Measurements from ENCODE around the gene PRPF6. TPM values are rescaled to one million over a fixed set of nuclear protein-coding genes. Genes with fewer than 3 reads are reported as not detected.

The PRPF6 gene
- total RNA-seq, 1 experiment from 2014 or later, result 181 TPM

- H3K4me1 Mint-ChIP-seq (ENCODE audit: low read depth, unreplicated experiment), result peaks cover 7% of the 10 kb centered on the region
- H3K27ac Mint-ChIP-seq (ENCODE audit: unreplicated experiment), result no peak overlapping the region
- Histone ChIP-seq H3K4me1 (peaks cover 14% of the 10 kb centered on the region), H3K36me3 (ENCODE audit: control insufficient read depth, insufficient read depth, low read length) (no peaks in the 10 kb centered on the region), H3K9me3 (no peaks in the 10 kb centered on the region), H3K27me3 (replicated peaks; ENCODE audit: control insufficient read depth, insufficient read depth, low read length) (no peaks in the 10 kb centered on the region), H3K4me3 (ENCODE audit: low read depth, low read length) (no peak overlapping the region)
- no peaks in the 10 kb centered on the region for H3K27me3 Mint-ChIP-seq (ENCODE audit: insufficient read depth, unreplicated experiment)
- BruUV-seq (replicated peaks), result no TSS peak
- H3K36me3 Mint-ChIP-seq (ENCODE audit: insufficient read depth, unreplicated experiment), result peaks cover 6% of the 10 kb centered on the region
- no peak overlapping the region for H3K4me3 Mint-ChIP-seq (ENCODE audit: unreplicated experiment)
- ChIA-PET POLR2A (no interaction called here), CTCF (interaction anchor here (8.0 kb wide), 1 partner anchor 17 kb away, joined by 64 read pairs; no protein-coding TSS in a partner anchor)
- intact Hi-C loops (cut with micrococcal nuclease; ENCODE audit: unreplicated experiment), result loop anchor here (2.0 kb wide), 1 partner anchor 77 kb away; the partner anchor contains the start of gene SAMD10
- H3K9me3 Mint-ChIP-seq (ENCODE audit: unreplicated experiment), result no peaks in the 10 kb centered on the region
- no peak for DNase-seq
- no peak for TF ChIP-seq CTCF (IDR thresholded peaks at IDR 0.05; ENCODE audit: insufficient read depth in 1 of 2, low read depth in 1 of 2, low read length in 1 of 2, severe bottlenecking in 1 of 2, unreplicated experiment in 1 of 2)
Measured at GRCh38 chr20:64055893-64056638, 75.1 kb downstream of the PRPF6 start.

DNA sequence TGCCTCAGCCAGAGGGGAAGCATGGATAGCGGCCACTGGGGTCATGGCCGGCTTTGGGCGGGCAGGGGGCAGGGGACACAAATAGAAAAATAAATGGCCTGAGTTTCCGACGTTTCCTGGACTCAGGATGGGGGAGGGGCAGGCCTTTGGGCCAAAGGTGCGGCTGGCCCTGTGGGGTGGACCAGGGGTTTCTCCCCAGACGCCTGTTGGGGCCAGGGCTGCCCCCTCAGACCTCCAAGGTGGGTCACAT lies 75.6 kb downstream of the PRPF6 start:
- TF ChIP-seq CTCF (IDR thresholded peaks at IDR 0.05; ENCODE audit: insufficient read depth in 1 of 2, low read depth in 1 of 2, low read length in 1 of 2, severe bottlenecking in 1 of 2, unreplicated experiment in 1 of 2), result no peak
- peaks cover 7% of the 10 kb centered on the region for H3K4me1 Mint-ChIP-seq (ENCODE audit: low read depth, unreplicated experiment)
- ChIA-PET POLR2A (no interaction called here), CTCF (no interaction called here)
- no peak overlapping the region for H3K4me3 ChIP-seq (ENCODE audit: low read depth, low read length)
- H3K27me3 ChIP-seq (replicated peaks; ENCODE audit: control insufficient read depth, insufficient read depth, low read length), result no peaks in the 10 kb centered on the region
- H3K27me3 Mint-ChIP-seq (ENCODE audit: insufficient read depth, unreplicated experiment), result no peaks in the 10 kb centered on the region
- H3K27ac Mint-ChIP-seq (ENCODE audit: unreplicated experiment), result no peak overlapping the region
- H3K9me3 ChIP-seq, result no peaks in the 10 kb centered on the region
- no peaks in the 10 kb centered on the region for H3K9me3 Mint-ChIP-seq (ENCODE audit: unreplicated experiment)
- no peaks in the 10 kb centered on the region for H3K36me3 ChIP-seq (ENCODE audit: control insufficient read depth, insufficient read depth, low read length)
- no peak for DNase-seq
- no TSS peak for BruUV-seq (replicated peaks)
- peaks cover 6% of the 10 kb centered on the region for H3K36me3 Mint-ChIP-seq (ENCODE audit: insufficient read depth, unreplicated experiment)
- H3K4me1 ChIP-seq, result peaks cover 14% of the 10 kb centered on the region
- intact Hi-C loops (cut with micrococcal nuclease; ENCODE audit: unreplicated experiment), result loop anchor here (2.0 kb wide), 1 partner anchor 78 kb away; the partner anchor contains the start of gene SAMD10
- H3K4me3 Mint-ChIP-seq (ENCODE audit: unreplicated experiment), result no peak overlapping the region

DNA sequence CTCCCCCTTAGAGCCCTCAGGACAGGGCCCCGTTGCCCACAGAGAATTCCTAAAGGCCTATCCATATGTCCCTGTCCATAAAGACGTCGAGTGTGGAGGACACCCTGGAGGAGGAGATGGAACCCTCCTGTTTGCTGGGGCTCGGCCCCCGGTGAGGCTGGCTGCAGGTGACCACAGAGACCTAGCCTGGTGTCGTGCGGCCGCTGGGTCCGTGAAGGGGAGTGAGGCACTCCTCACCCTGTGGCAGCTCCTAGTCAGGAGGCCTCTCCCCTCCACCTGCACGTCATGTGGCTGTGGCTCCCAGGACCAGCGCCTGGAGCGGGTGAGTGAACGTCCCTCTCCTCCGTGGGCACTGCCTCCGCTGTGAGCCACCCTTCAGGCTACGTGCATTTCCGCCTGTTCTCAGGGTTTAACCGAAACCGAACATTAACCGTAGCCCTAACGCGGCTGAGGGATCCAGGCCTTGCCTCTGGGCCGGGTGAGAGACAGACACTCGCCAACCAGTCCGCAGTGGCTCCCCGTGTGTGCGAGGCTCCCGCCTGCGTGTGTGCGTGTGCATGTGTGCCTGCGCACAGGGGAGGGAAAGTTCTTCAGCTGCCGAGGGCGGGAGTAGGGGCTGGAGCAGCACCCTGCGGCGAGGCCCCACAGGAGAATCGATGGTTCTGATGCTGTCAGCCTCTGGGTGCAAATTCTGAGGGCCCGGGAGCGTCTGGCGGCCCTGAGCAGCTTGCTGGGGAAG lies 76.1 kb downstream of the PRPF6 start:
- intact Hi-C loops (cut with micrococcal nuclease; ENCODE audit: unreplicated experiment), result loop anchor here (1.0 to 2.0 kb wide), 3 partner anchors 18 to 78 kb away; partner anchors contain the start of gene SAMD10
- BruUV-seq (replicated peaks), result no TSS peak
- Histone ChIP-seq H3K27me3 (replicated peaks; ENCODE audit: control insufficient read depth, insufficient read depth, low read length) (no peaks in the 10 kb centered on the region), H3K4me1 (peaks cover 14% of the 10 kb centered on the region), H3K36me3 (ENCODE audit: control insufficient read depth, insufficient read depth, low read length) (no peaks in the 10 kb centered on the region), H3K9me3 (no peaks in the 10 kb centered on the region), H3K4me3 (ENCODE audit: low read depth, low read length) (no peak overlapping the region)
- Mint-ChIP-seq H3K27ac (ENCODE audit: unreplicated experiment) (no peak overlapping the region), H3K36me3 (ENCODE audit: insufficient read depth, unreplicated experiment) (peaks cover 6% of the 10 kb centered on the region), H3K4me1 (ENCODE audit: low read depth, unreplicated experiment) (peaks cover 7% of the 10 kb centered on the region), H3K9me3 (ENCODE audit: unreplicated experiment) (no peaks in the 10 kb centered on the region), H3K4me3 (ENCODE audit: unreplicated experiment) (no peak overlapping the region), H3K27me3 (ENCODE audit: insufficient read depth, unreplicated experiment) (no peaks in the 10 kb centered on the region)
- TF ChIP-seq CTCF (IDR thresholded peaks at IDR 0.05; ENCODE audit: insufficient read depth in 1 of 2, low read depth in 1 of 2, low read length in 1 of 2, severe bottlenecking in 1 of 2, unreplicated experiment in 1 of 2), result no peak
- DNase-seq, result no peak
- CTCF ChIA-PET, result interaction anchor here (0.6 to 6.2 kb wide), 8 partner anchors 10 to 519 kb away, joined by 3 to 101 read pairs (median 4); partner anchors contain the start of genes C20orf204, PRPF6, SAMD10 and TPD52L2
- POLR2A ChIA-PET, result interaction anchor here (1.0 kb wide), 1 partner anchor 18 kb away, joined by 4 read pairs; no protein-coding TSS in a partner anchor

Measured in Caco-2 (cell line).